Measurements from ENCODE around the gene DNAH2.

Gene DNAH2

GRCh38 chr17:7695586-7695985, 22.0 kb upstream of the DNAH2 start:
- H3K9me3 ChIP-seq: no peaks in the 10 kb centered on the region
- intact Hi-C loops (cut with DNase I; ENCODE audit: low total_unique reads): no loop called here
- no peak overlapping the region for H3K4me3 ChIP-seq
- H3K36me3 ChIP-seq: peaks cover 3 to 23% (median 4%) of the 10 kb centered on the region in 3 donors
- H3K27ac ChIP-seq: no peak overlapping the region
- H3K27me3 ChIP-seq: no peaks in the 10 kb centered on the region
- no peak for TF ChIP-seq CTCF (IDR thresholded peaks at IDR 0.05)
- H3K4me1 ChIP-seq: no peaks in the 10 kb centered on the region
- no peak for DNase-seq

- no peak for TF ChIP-seq CTCF (IDR thresholded peaks at IDR 0.05)
- Histone ChIP-seq H3K4me3 (no peak overlapping the region), H3K4me1 (no peaks in the 10 kb centered on the region), H3K27ac (no peak overlapping the region), H3K36me3 (peaks cover 22 to 48% (median 27%) of the 10 kb centered on the region in 3 donors), H3K27me3 (peaks cover 0 to 11% of the 10 kb centered on the region in 2 donors), H3K9me3 (no peaks in the 10 kb centered on the region)
- intact Hi-C loops (cut with DNase I; ENCODE audit: low total_unique reads): no loop called here
- DNase-seq: no peak
These were observed 19.5 kb upstream of the DNAH2 start for GRCh38 chr17:7697828-7698588.

GRCh38 chr17:7700510-7700909, 17.0 kb upstream of the DNAH2 start:
- no peak for TF ChIP-seq CTCF (IDR thresholded peaks at IDR 0.05)
- intact Hi-C loops (cut with DNase I; ENCODE audit: low total_unique reads): no loop called here
- no peak overlapping the region for H3K27ac ChIP-seq
- no peaks in the 10 kb centered on the region for H3K9me3 ChIP-seq
- H3K4me3 ChIP-seq: no peak overlapping the region
- peaks cover 0 to 17% (median 14%) of the 10 kb centered on the region in 4 donors for H3K4me1 ChIP-seq
- DNase-seq: no peak
- peaks cover 19 to 34% (median 29%) of the 10 kb centered on the region in 3 donors for H3K36me3 ChIP-seq
- peaks cover 0 to 36% of the 10 kb centered on the region in 2 donors for H3K27me3 ChIP-seq

- Histone ChIP-seq H3K36me3 (peaks cover 19 to 29% (median 28%) of the 10 kb centered on the region in 3 donors), H3K27me3 (peaks cover 0 to 47% of the 10 kb centered on the region in 2 donors), H3K9me3 (no peaks in the 10 kb centered on the region), H3K4me3 (no peak overlapping the region), H3K4me1 (peaks cover 0 to 18% (median 14%) of the 10 kb centered on the region in 4 donors), H3K27ac (no peak overlapping the region)
- intact Hi-C loops (cut with DNase I; ENCODE audit: low total_unique reads): no loop called here
- no peak for DNase-seq
- TF ChIP-seq CTCF (IDR thresholded peaks at IDR 0.05): no peak
These were observed 15.9 kb upstream of the DNAH2 start for GRCh38 chr17:7701681-7702080.

GRCh38 chr17:7702776-7703175, 14.8 kb upstream of the DNAH2 start:
- Histone ChIP-seq H3K27me3 (peaks cover 0 to 58% of the 10 kb centered on the region in 2 donors), H3K36me3 (peaks cover 19 to 29% (median 28%) of the 10 kb centered on the region in 3 donors), H3K9me3 (no peaks in the 10 kb centered on the region), H3K27ac (no peak overlapping the region), H3K4me1 (peaks cover 0 to 18% (median 14%) of the 10 kb centered on the region in 4 donors), H3K4me3 (no peak overlapping the region)
- intact Hi-C loops (cut with DNase I; ENCODE audit: low total_unique reads): no loop called here
- no peak for TF ChIP-seq CTCF (IDR thresholded peaks at IDR 0.05)
- no peak for DNase-seq

Data from tibial artery (tissue), 4 donors.